Activated T-helper 2 cell treated with anti-CD3 and anti-CD28 coated beads, Interferon-gamma antibody, Interleukin-2, Interleukin-4, amounts not matched to agents 10 μg/mL and 5 μg/mL and 100 μg/mL, durations not matched to agents 14 hours and 24 hours and 36 hours (primary cell): ENCODE measurements around the gene C1QL1. TPM values are rescaled to one million over a fixed set of nuclear protein-coding genes. Genes with fewer than 3 reads are reported as not detected.

Source experiments
- DNase-seq: peaks from one replicate; pipeline ENCODE4 v3.0.0; 2021; ENCODE audit warnings: low spot score
- H3K27ac Mint-ChIP-seq: one replicate; pipeline ENCODE4 v1.8.0; 2021; ENCODE audit warnings: mixed read lengths
- H3K27me3 Mint-ChIP-seq: one replicate; pipeline ENCODE4 v1.8.0; 2021; ENCODE audit warnings: low read depth, mixed read lengths
- H3K36me3 Mint-ChIP-seq: one replicate; pipeline ENCODE4 v1.8.0; 2021; ENCODE audit warnings: low read depth, mixed read lengths
- H3K4me1 Mint-ChIP-seq: one replicate; pipeline ENCODE4 v1.8.0; 2021; ENCODE audit warnings: low read depth, mixed read lengths
- H3K4me3 Mint-ChIP-seq: one replicate; pipeline ENCODE4 v1.8.0; 2021; ENCODE audit warnings: low read depth, mild to moderate bottlenecking, moderate library complexity, mixed read lengths
- H3K9me3 Mint-ChIP-seq: one replicate; pipeline ENCODE4 v1.8.0; 2021; ENCODE audit warnings: mixed read lengths
- intact Hi-C: fragments of 100-400 bp; cut with micrococcal nuclease; formaldehyde crosslinking; loops from one replicate; pipeline ENCODE4 v1.15.1; 2023
- total RNA-seq: library from RNA; stranded (reverse); gene quantifications from 2 replicates; pipeline ENCODE4 v1.2.3, GENCODE V29; 2022

C1QL1 gene
- total RNA-seq, 1 donor from 2014 or later: 0.41 TPM

DNA sequence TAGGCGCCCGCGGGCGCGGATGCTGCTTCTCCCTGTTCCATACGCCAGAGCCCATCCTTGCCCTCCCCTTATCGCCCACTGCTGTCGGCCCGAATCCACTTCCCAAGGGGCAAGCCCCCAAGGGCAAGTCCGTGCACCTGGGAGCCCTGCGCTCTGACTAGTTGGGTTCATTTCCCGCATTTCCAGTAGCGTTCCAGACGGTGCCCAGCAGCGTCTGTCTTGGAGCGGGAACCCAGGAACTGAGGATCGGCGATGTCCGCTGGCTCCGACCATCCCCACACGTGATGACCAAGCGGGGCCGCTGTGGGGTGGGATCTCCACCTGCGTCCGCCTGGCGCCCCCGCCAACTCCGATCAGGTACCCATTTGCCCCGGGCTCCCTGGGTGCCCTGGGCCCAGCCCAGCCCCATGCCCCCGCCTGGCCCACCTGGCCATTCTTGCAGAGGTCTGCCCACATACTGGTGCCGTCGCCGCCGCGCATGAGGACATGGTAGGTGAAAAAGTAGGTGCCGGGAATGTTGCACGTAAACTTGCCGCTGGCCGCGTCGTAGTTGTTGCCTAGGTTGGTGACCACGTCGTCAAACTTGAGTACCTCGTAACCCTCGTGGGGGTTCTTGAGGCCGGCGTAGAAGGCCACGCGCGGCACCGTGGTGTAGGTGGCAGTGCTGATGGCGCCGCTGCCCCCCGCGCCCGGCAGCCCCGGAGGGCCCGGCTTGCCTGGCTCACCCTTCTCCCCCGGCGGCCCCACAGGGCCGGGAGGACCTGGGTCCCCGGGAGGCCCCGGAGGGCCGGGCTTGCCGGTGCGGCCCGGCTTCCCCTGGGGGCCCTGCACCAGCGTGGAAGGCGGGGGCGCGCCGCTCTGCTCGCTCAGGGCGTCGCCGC lies 837 bp downstream of the C1QL1 start:
- H3K4me1 Mint-ChIP-seq: peaks cover 25% of the 10 kb centered on the region
- H3K27ac Mint-ChIP-seq: no peak overlapping the region
- peaks cover 4% of the 10 kb centered on the region for H3K36me3 Mint-ChIP-seq
- H3K4me3 Mint-ChIP-seq: no peak overlapping the region
- H3K27me3 Mint-ChIP-seq: peaks cover 69% of the 10 kb centered on the region
- intact Hi-C loops: loop anchor here (5.0 kb wide), 1 partner anchor 50 kb away; no protein-coding TSS in a partner anchor
- no peaks in the 10 kb centered on the region for H3K9me3 Mint-ChIP-seq
- DNase-seq: no peak

DNA sequence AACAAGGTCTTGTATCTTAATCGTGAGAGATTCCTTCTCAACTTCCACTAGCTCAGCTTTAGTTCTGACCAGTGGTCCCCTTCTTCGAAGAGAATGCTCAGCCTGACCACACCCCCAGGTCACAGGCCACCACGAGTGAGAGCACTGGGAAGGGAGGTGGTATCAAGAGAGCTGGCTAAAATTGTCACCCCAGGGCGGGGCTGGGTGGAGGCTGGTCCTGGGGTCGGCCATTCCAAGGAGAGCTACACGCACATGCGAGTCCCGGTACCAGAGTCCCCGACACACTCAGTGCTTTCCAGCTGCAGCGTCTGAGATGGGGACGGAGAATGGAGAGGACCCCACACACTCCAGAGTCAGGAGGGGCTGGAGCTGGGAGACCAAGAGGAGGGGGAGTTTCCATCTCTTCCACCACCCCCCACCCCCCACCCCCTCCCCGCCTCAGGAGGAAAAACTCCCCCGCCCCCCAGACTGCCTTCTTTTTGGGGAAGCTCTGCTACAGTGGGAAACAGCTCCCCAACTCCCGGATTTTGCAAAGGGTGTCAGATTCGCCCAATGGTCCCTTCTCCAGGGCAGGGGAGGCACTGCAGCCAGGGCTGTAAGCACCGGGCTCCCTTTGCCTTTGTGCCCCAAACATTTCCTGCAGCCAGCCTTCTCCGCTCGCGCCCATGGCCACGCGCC lies 1.6 kb downstream of the C1QL1 start:
- Mint-ChIP-seq H3K27me3 (peaks cover 66% of the 10 kb centered on the region), H3K4me1 (peaks cover 18% of the 10 kb centered on the region), H3K9me3 (no peaks in the 10 kb centered on the region), H3K4me3 (no peak overlapping the region), H3K27ac (no peak overlapping the region), H3K36me3 (peaks cover 4% of the 10 kb centered on the region)
- no peak for DNase-seq
- intact Hi-C loops: loop anchor here (5.0 kb wide), 1 partner anchor 51 kb away; no protein-coding TSS in a partner anchor

DNA sequence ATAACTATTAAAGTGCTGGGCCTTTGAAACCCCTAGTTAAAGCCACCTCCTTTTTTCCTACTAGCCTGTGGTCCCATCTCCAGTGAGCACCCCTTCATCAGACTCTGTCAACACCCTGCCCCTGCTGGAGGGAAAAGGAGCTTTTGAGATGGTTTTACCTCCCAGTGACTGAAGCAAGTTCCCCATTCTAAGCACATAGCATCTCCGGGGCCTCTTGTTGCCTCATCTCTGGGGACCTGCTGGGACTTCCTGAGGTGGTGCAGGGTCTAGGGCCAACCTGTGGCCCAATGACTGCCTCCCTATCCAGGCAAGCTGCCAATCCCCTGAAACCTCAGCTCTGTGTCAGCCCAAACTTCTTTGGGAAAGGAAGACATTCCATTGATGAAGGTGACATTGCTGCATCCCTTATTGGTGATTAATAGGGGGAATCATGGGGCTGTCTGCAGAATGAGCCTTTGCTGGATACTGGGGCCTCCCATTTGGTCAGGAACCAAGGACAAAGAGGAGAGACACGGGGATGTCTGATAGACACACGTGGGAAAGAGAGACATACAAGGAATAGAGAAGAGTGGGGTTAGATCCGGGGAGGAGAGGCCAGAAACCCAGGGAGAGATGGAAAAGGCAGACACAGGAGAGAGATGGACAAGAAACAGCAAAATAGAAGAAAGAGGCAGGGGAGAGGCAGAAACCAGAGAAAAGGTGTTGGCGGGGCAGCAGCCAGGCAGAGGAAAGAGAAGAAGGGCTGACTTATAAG lies 2.4 kb downstream of the C1QL1 start:
- intact Hi-C loops: loop anchor here (5.0 kb wide), 1 partner anchor 52 kb away; no protein-coding TSS in a partner anchor
- Mint-ChIP-seq H3K27ac (no peak overlapping the region), H3K9me3 (no peaks in the 10 kb centered on the region), H3K4me3 (no peak overlapping the region), H3K4me1 (peaks cover 18% of the 10 kb centered on the region), H3K27me3 (peaks cover 68% of the 10 kb centered on the region), H3K36me3 (peaks cover 4% of the 10 kb centered on the region)
- DNase-seq: no peak

DNA sequence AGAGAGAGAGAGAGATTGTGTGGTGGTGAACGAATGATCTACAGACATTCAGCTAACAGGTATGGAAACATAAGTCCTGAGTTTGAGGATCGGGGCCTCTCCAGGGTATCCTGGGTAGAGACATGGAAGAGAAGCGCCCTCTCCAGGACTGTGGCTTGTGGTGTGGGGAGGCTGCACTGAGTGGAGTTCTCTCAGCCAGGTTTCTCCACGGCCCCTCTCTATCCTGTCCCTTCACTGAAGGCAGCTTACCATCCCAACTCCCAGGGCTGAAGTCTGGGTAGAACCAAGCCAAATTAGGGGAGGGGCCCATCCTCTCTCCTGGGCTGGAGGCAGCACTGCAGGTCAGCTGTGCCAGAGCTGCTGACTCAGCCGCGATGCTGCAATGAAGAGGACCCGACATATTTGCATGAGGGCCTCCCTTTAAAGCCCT lies 6.2 kb downstream of the C1QL1 start:
- Mint-ChIP-seq H3K36me3 (peaks cover 4% of the 10 kb centered on the region), H3K27ac (no peak overlapping the region), H3K4me1 (peaks cover 6% of the 10 kb centered on the region), H3K27me3 (peaks cover 65% of the 10 kb centered on the region), H3K4me3 (no peak overlapping the region), H3K9me3 (no peaks in the 10 kb centered on the region)
- intact Hi-C loops: no loop called here
- DNase-seq: no peak

DNA sequence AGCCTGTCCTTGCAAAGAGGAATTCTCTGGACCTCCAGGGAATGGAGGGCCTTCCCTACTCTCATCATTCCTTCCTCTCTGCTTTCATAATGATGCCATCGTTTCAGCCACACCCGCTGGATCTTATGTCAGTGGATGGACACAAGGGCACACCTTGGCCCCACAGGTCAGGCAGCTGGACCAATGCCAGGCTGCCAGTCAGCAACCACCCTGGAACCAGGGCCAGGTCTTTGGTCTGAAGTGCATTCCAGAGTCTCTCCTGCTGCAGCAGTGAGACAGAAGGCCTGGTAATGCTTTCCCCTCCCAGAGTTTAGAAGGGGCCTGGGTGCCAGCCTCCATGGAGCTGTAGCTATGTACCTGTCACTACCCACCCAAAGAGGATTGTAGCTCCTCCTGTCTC lies 7.4 kb downstream of the C1QL1 start:
- no peaks in the 10 kb centered on the region for H3K9me3 Mint-ChIP-seq
- no peak overlapping the region for H3K4me3 Mint-ChIP-seq
- H3K36me3 Mint-ChIP-seq: peaks cover under 1% of the 10 kb centered on the region
- peaks cover 65% of the 10 kb centered on the region for H3K27me3 Mint-ChIP-seq
- H3K27ac Mint-ChIP-seq: no peak overlapping the region
- H3K4me1 Mint-ChIP-seq: peaks cover 2% of the 10 kb centered on the region
- DNase-seq: no peak
- intact Hi-C loops: no loop called here

DNA sequence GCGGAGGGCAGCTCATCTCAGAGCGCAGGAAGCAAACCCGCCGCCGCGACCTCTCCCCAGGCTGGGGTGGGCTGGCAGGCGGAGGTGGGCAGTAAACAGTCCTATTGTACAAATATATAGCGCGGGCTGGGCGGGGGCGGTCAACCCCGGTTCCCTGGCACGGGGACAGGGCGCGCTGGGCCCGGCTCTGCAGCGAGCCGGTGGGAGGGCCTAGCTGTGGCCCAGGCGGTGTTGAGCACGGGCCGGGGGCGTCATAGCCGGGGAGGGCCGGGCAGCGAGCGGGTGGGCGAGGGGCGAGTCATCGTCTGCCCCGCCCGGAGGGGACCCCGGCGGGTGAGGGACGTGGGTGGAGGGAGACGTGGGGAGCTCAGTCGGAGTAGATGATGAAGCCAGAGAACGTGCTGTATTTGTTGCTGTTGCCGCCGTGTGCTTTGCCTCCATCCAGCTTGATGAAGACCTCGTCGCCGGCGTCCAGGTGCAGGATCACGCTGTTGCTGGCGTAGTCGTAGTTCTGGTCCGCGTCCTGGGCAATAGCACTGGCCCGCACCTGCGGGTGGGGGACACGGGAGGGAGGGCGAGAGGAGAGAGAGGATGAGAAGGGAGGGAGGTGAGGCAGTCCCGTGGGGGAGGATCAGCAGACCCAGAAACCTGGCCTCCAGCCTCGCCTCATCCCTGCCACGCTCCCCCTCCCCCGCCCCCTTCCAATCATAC lies 8.1 kb downstream of the C1QL1 start:
- H3K9me3 Mint-ChIP-seq: no peaks in the 10 kb centered on the region
- DNase-seq: no peak
- H3K36me3 Mint-ChIP-seq: no peaks in the 10 kb centered on the region
- H3K27me3 Mint-ChIP-seq: peaks cover 63% of the 10 kb centered on the region
- H3K27ac Mint-ChIP-seq: no peak overlapping the region
- peaks cover 2% of the 10 kb centered on the region for H3K4me1 Mint-ChIP-seq
- peak overlapping the region; percentile 37 for H3K4me3 Mint-ChIP-seq
- intact Hi-C loops: no loop called here

DNA sequence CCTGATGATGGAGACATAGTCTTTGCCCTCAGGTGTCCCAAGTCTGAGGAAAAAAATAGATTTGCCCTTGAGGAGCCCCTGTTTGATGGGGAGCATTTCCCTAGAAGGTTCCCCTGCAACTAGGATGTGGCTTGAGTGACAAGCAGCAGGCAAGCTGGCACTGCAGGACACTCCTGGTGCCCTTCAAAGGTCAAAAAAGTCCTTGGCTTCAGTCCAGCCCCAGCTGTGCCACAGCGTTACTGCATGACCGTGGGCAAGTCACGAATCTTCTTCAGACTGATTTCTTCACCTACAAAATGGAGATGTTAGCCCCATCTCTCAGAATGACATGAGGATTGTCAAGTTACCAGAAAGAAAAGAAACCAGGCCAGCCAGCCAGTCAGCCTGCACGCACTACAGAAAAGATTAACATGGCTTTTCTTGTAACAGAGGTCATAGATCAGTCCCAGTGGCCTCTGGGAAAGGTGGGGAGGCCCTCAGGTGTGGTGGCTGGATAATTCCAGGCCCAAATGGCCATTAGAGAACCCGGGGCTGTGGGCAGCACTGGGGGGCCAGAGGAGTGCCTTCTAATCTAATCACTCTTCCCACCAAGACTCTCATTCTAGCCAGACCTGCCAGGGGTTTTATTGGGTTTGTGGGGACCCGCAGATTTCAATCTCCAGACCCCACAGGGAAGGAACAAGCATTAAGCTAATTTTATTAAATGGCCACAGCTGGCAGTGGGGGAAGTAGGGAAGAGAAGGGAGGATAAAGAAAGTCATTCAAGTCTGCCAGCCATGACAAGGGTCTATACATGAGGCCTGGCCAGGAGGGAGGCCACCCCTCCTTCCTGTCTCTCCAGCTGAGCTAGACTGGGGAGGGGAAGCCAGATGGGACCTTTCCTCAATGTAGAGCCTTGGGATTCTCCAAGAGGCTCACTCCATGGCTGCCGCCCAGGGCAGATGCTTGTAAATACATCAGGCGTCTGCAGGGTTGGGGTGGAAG lies 10.8 kb downstream of the C1QL1 start:
- Mint-ChIP-seq H3K4me3 (no peak overlapping the region), H3K4me1 (peaks cover 2% of the 10 kb centered on the region), H3K36me3 (no peaks in the 10 kb centered on the region), H3K9me3 (no peaks in the 10 kb centered on the region), H3K27me3 (peaks cover 40% of the 10 kb centered on the region), H3K27ac (no peak overlapping the region)
- no peak for DNase-seq
- intact Hi-C loops: no loop called here

DNA sequence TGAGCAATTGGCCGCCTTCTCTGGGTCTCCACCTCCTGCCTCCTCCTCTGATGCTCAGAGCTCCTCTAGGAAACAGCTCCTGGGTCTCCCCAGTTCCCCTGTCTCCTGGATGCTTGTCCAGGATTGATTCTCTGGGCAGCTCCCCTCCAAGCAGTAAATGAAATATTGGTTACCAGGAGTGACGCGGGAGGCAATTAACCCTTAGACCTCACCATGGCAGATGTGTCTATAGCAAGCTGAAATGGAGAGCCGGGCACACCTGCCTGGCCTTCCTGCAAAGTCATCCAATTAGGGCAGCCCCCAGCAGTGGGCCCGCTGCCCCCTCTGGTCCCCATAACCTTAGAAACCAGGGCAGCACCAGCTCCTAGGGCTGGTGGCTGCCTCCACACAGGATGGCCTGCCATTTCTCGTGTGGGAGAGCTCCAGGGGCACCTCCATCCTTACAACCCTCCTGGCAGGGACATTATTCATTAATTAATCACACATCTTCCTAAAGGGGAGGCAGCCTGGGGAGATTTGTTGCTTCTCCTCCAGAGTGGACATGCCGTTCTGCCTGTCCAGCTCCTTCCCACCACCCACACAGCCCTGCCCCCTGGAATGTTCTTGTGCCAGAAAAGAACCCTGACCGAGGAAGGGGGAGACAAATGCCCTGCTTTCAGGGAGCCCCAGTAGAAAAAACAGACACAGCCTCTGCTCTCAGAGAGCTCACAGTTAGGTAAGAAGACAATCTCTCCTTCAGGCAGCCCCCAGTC lies 12.3 kb downstream of the C1QL1 start:
- Mint-ChIP-seq H3K4me3 (no peak overlapping the region), H3K4me1 (peaks cover 2% of the 10 kb centered on the region), H3K9me3 (no peaks in the 10 kb centered on the region), H3K36me3 (no peaks in the 10 kb centered on the region), H3K27ac (no peak overlapping the region), H3K27me3 (peaks cover 38% of the 10 kb centered on the region)
- intact Hi-C loops: no loop called here
- no peak for DNase-seq

DNA sequence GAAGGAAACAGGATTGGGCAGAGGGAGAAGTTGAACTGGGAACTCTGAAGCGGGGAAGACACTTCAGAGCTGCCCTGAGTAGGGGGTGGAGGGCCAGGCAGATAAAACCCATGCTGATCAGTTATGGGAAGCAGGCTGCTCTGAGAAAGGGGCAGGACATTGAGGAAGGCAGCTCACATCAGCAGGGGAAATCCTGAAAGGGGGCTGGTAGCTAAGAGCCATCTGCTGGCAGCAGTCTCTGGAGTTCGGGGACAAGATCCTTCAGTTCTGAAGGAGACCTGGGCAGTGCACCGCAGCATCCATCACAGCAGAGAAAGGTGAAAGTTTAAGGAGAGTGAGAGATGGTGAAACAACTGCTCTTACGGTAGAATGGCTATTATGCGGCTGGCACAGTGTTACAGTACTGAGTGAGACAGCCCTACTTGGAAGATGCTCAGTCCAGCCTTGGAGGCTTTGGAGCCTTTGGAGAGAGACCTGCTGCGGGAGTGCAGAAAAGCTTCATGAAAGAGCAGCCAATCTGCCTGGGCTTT lies 15.1 kb downstream of the C1QL1 start:
- Mint-ChIP-seq H3K27ac (no peak overlapping the region), H3K4me1 (peaks cover 7% of the 10 kb centered on the region), H3K4me3 (no peak overlapping the region), H3K9me3 (no peaks in the 10 kb centered on the region), H3K27me3 (peaks cover 23% of the 10 kb centered on the region), H3K36me3 (no peaks in the 10 kb centered on the region)
- intact Hi-C loops: no loop called here
- DNase-seq: no peak

DNA sequence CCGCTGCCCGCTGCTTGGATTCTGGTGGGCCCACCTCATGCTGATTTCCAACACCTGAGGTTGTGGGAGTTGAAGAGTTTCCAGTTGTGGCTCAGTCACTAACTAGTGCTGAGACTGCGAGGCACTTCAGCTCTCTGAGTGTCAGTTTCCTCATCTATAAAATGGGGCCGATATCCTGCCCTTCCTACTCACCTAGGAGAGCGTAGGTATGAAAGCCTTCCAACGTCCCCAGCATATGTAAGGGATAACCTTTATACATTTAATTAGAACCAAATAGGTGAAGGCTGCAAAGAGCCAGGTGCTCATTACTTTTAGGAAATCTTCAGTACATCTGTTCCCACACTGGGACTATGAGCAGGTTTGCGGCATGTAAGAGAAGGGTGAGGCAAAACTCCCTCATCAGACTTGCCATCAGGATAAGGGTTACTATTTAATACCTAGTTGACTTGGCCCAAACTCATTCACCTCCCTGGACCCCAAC lies 19.7 kb downstream of the C1QL1 start:
- no peaks in the 10 kb centered on the region for H3K27me3 Mint-ChIP-seq
- H3K9me3 Mint-ChIP-seq: no peaks in the 10 kb centered on the region
- H3K27ac Mint-ChIP-seq: peak overlapping the region; percentile 78
- H3K36me3 Mint-ChIP-seq: peaks cover 17% of the 10 kb centered on the region
- peak overlapping the region; percentile 93 for H3K4me3 Mint-ChIP-seq
- no peak for DNase-seq
- H3K4me1 Mint-ChIP-seq: peaks cover 32% of the 10 kb centered on the region
- intact Hi-C loops: loop anchor here (5.0 kb wide), 1 partner anchor 74 kb away; no protein-coding TSS in a partner anchor
